GM23248 (cell line): Measurements from ENCODE around the gene AKNA.

Source experiments
- EZH2 ChIP-seq: fragments of 200-600 bp; sonication (generic); IDR thresholded peaks from 2 replicates; pipeline ENCODE4 v1.6.1; 2018; ENCODE audit warnings: antibody characterized with exemption, mild to moderate bottlenecking; ENCODE audit not compliant: insufficient read depth, poor library complexity, severe bottlenecking
- EZH2phosphoT487 ChIP-seq: fragments of 200-600 bp; sonication (generic); IDR thresholded peaks from 2 replicates; pipeline ENCODE4 v1.6.1; 2018; ENCODE audit warnings: antibody characterized with exemption, moderate library complexity, mild to moderate bottlenecking, low read depth; ENCODE audit not compliant: insufficient read depth

DNA sequence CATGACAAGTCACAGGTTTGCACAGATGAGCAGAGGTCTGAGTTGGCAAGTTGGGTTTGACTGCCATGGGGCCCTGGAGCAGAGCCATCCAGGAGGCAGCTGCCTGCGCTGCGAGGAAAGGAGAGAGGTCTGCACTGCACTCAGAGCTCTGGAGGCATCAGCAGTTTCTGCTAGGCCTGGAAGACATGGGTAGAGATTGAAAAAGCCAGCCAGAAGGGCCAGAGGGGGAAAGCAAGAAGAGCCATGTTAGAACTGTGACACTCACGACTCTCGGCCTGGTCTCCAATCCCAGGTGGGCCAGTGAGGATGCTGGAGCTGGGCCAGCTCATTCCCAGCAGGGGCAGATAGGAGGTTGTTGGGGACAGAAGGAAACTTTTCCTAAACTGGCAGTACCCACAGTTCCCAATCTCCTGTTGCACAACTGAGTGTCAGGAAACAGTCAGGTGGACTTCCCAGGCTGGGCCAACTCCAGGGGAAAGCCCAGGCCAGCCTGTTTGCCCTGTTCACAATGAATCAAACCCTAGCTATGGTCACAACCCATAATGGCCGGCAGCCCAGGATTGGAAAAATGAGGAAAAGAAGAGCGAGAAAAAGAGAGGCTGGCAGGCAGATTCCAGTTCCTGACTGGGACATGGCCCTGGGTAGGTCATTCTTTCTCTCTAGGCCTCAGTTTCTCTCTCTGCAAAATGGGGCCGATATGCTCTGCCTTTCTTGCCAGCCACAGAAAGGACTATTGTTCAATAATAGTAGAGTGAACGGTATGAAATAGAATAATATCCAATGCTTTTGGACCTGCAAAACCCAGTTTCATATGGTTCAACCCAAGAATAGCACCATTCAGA is 72.7 kb downstream of the AKNA start:
- TF ChIP-seq EZH2phosphoT487, result no peak
- no peak for TF ChIP-seq EZH2
